Rectal smooth muscle tissue (tissue), 1 donor: Measurements from ENCODE around the gene MTPN.

Experiments
- H3K27ac ChIP-seq: one replicate; pipeline ENCODE4 v1.7.0; 2013; ENCODE audit warnings: low read depth, low read length, inconsistent platforms
- H3K27me3 ChIP-seq: one replicate; pipeline ENCODE4 v1.7.0; 2013; ENCODE audit warnings: low read length; ENCODE audit not compliant: control insufficient read depth, insufficient read depth
- H3K36me3 ChIP-seq: one replicate; pipeline ENCODE4 v1.7.0; 2013; ENCODE audit warnings: low read length; ENCODE audit not compliant: control insufficient read depth, insufficient read depth
- H3K4me1 ChIP-seq: one replicate; pipeline ENCODE4 v1.7.0; 2013; ENCODE audit warnings: low read length; ENCODE audit not compliant: control insufficient read depth, insufficient read depth
- H3K4me3 ChIP-seq: one replicate; pipeline ENCODE4 v1.7.0; 2013; ENCODE audit warnings: low read length
- H3K9ac ChIP-seq: one replicate; pipeline ENCODE4 v1.7.0; 2013; ENCODE audit warnings: low read length

MTPN gene

GRCh38 chr7:135977007-135977741 is at the start of gene MTPN:
Gene MTPN, minus strand, starts transcription at chr7:135977359. Its CDS starts 259 bp downstream, at chr7:135977100.
- Histone ChIP-seq H3K27me3 (no peaks in the 10 kb centered on the region), H3K27ac (peak within 1 kb of the TSS; percentile 86), H3K36me3 (no peaks in the 10 kb centered on the region), H3K4me3 (peak within 1 kb of the TSS; percentile 84), H3K4me1 (peaks cover 11% of the 10 kb centered on the region), H3K9ac (peak within 1 kb of the TSS; percentile 91)

GRCh38 chr7:136026209-136026608 is 49.0 kb upstream of the MTPN start:
- H3K9ac ChIP-seq: no peak overlapping the region
- H3K4me1 ChIP-seq: no peaks in the 10 kb centered on the region
- H3K27me3 ChIP-seq: no peaks in the 10 kb centered on the region
- H3K4me3 ChIP-seq: no peak overlapping the region
- no peak overlapping the region for H3K27ac ChIP-seq
- H3K36me3 ChIP-seq: no peaks in the 10 kb centered on the region

- Histone ChIP-seq H3K9ac (no peak overlapping the region), H3K4me3 (no peak overlapping the region), H3K27ac (no peak overlapping the region), H3K36me3 (no peaks in the 10 kb centered on the region), H3K4me1 (no peaks in the 10 kb centered on the region), H3K27me3 (no peaks in the 10 kb centered on the region)
Observed at GRCh38 chr7:136023134-136023869, 46.1 kb upstream of the MTPN start.

GRCh38 chr7:136020556-136020955 is 43.4 kb upstream of the MTPN start:
- H3K9ac ChIP-seq: no peak overlapping the region
- H3K27me3 ChIP-seq: no peaks in the 10 kb centered on the region
- peaks cover 2% of the 10 kb centered on the region for H3K4me1 ChIP-seq
- H3K27ac ChIP-seq: no peak overlapping the region
- no peaks in the 10 kb centered on the region for H3K36me3 ChIP-seq
- H3K4me3 ChIP-seq: no peak overlapping the region

GRCh38 chr7:136018104-136018503 is 40.9 kb upstream of the MTPN start:
- H3K36me3 ChIP-seq: no peaks in the 10 kb centered on the region

GRCh38 chr7:136016649-136017395 is 39.7 kb upstream of the MTPN start:
- H3K36me3 ChIP-seq: no peaks in the 10 kb centered on the region
- H3K4me1 ChIP-seq: peaks cover 2% of the 10 kb centered on the region
- H3K4me3 ChIP-seq: no peak overlapping the region
- no peak overlapping the region for H3K9ac ChIP-seq
- H3K27me3 ChIP-seq: no peaks in the 10 kb centered on the region
- no peak overlapping the region for H3K27ac ChIP-seq

More at GRCh38 chr7:136018104-136018503, 40.9 kb upstream of the MTPN start:
- no peaks in the 10 kb centered on the region for H3K27me3 ChIP-seq
- H3K4me1 ChIP-seq: peaks cover 2% of the 10 kb centered on the region
- no peak overlapping the region for H3K9ac ChIP-seq
- H3K4me3 ChIP-seq: no peak overlapping the region
- no peak overlapping the region for H3K27ac ChIP-seq

- no peaks in the 10 kb centered on the region for H3K27me3 ChIP-seq
- peaks cover 2% of the 10 kb centered on the region for H3K4me1 ChIP-seq
- no peak overlapping the region for H3K9ac ChIP-seq
- no peak overlapping the region for H3K4me3 ChIP-seq
- H3K36me3 ChIP-seq: no peaks in the 10 kb centered on the region
- no peak overlapping the region for H3K27ac ChIP-seq
Observed at GRCh38 chr7:136015638-136016037, 38.5 kb upstream of the MTPN start.

GRCh38 chr7:136014659-136015058 is 37.5 kb upstream of the MTPN start:
- Histone ChIP-seq H3K9ac (no peak overlapping the region), H3K36me3 (no peaks in the 10 kb centered on the region), H3K4me3 (no peak overlapping the region), H3K4me1 (peaks cover 2% of the 10 kb centered on the region), H3K27ac (no peak overlapping the region), H3K27me3 (no peaks in the 10 kb centered on the region)

GRCh38 chr7:136012238-136012637 is 35.1 kb upstream of the MTPN start:
- Histone ChIP-seq H3K27me3 (no peaks in the 10 kb centered on the region), H3K4me3 (no peak overlapping the region), H3K4me1 (no peaks in the 10 kb centered on the region)

GRCh38 chr7:136009488-136010079 is 32.4 kb upstream of the MTPN start:
- no peak overlapping the region for H3K4me3 ChIP-seq
- no peak overlapping the region for H3K9ac ChIP-seq
- no peaks in the 10 kb centered on the region for H3K27me3 ChIP-seq
- H3K36me3 ChIP-seq: no peaks in the 10 kb centered on the region
- no peak overlapping the region for H3K27ac ChIP-seq
- H3K4me1 ChIP-seq: no peaks in the 10 kb centered on the region

More at GRCh38 chr7:136012238-136012637, 35.1 kb upstream of the MTPN start:
- no peak overlapping the region for H3K27ac ChIP-seq
- H3K36me3 ChIP-seq: no peaks in the 10 kb centered on the region
- no peak overlapping the region for H3K9ac ChIP-seq

- Histone ChIP-seq H3K36me3 (no peaks in the 10 kb centered on the region), H3K4me3 (no peak overlapping the region), H3K27ac (no peak overlapping the region), H3K9ac (no peak overlapping the region), H3K27me3 (no peaks in the 10 kb centered on the region), H3K4me1 (no peaks in the 10 kb centered on the region)
Observed at GRCh38 chr7:136006208-136006607, 29.0 kb upstream of the MTPN start.

- Histone ChIP-seq H3K4me1 (no peaks in the 10 kb centered on the region), H3K27me3 (no peaks in the 10 kb centered on the region), H3K27ac (no peak overlapping the region), H3K36me3 (no peaks in the 10 kb centered on the region), H3K4me3 (no peak overlapping the region), H3K9ac (no peak overlapping the region)
Observed at GRCh38 chr7:136004083-136004482, 26.9 kb upstream of the MTPN start.
